SJCRH30 (cell line): ENCODE measurements around the gene MBOAT2. TPM values are rescaled to one million over a fixed set of nuclear protein-coding genes. Genes with fewer than 3 reads are reported as not detected.
A peak's percentile ranks its signal among the peaks of the same experiment; 100 is the strongest.
"Not testable (repeated sequence)": the region's sequence is repeated elsewhere in the genome, so short reads cannot be mapped to it uniquely, and the experiment has no call there.

ENCODE experiments used
- DNase-seq, 2 experiments: peaks; one replicate each; pipeline ENCODE4 v3.0.0-alpha.2; 2015 to 2020
- H3K27ac ChIP-seq: fragments of 250-450 bp; sonication (Bioruptor Pico); 2 replicates; pipeline ENCODE4 v1.5.1; 2020; ENCODE audit warnings: mild to moderate bottlenecking, moderate library complexity
- H3K27me3 ChIP-seq: fragments of 250-450 bp; sonication (Bioruptor Pico); 2 replicates; pipeline ENCODE4 v1.5.1; 2020; ENCODE audit warnings: mild to moderate bottlenecking, moderate library complexity
- H3K36me3 ChIP-seq: fragments of 250-450 bp; sonication (Bioruptor Pico); 2 replicates; pipeline ENCODE4 v1.5.1; 2020; ENCODE audit warnings: mild to moderate bottlenecking, moderate library complexity
- H3K4me1 ChIP-seq: fragments of 250-450 bp; sonication (Bioruptor Pico); 2 replicates; pipeline ENCODE4 v1.5.1; 2020; ENCODE audit warnings: mild to moderate bottlenecking, moderate library complexity
- H3K4me3 ChIP-seq: fragments of 250-450 bp; sonication (Bioruptor Pico); 2 replicates; pipeline ENCODE4 v1.5.1; 2020; ENCODE audit warnings: mild to moderate bottlenecking, moderate library complexity
- H3K9me3 ChIP-seq: fragments of 250-450 bp; sonication (Bioruptor Pico); replicated peaks from 2 replicates; pipeline ENCODE4 v1.5.1; 2020; ENCODE audit warnings: mild to moderate bottlenecking, moderate library complexity
- total RNA-seq: library from RNA; depleted of rRNA; stranded (reverse); fragments of >200 nt; shearing (Covaris generic); gene quantifications from 2 replicates; pipeline ENCODE4 v1.2.3, GENCODE V29; 2014

MBOAT2 gene
- total RNA-seq, 1 experiment from 2014 or later = 36.0 TPM

DNA sequence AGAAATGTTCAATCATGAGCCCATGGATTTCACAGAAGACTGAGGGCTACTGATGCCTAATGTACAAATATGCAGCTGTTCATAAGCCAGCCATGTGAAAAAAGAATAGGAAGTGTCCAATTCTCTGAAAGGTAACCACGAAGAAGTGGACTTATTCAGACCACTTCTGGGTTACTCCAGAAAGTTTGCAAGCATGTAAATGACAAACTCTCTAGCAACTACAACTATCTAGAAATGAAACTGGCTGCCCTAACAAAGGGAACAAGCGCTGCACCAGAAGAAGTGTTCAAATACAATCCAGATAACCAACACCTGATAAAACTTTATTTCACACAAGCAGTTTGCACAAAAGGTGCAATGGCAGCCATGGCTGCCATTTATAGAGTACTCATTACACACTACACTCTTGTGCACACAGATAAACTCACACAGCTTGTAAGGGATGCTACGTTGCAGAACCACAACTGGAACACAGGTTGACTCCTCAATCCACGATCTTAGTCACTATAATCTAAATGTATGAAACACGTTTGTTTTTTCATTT, 13.9 kb downstream of the MBOAT2 start:
- no peak overlapping the region for H3K27ac ChIP-seq
- DNase-seq = peak in 1 of 2 experiments; percentile 44
- no peaks in the 10 kb centered on the region for H3K9me3 ChIP-seq
- H3K4me3 ChIP-seq = no peak overlapping the region
- H3K36me3 ChIP-seq = no peaks in the 10 kb centered on the region
- no peaks in the 10 kb centered on the region for H3K27me3 ChIP-seq
- no peaks in the 10 kb centered on the region; the same call in 1 of the 2 replicates for H3K4me1 ChIP-seq

DNA sequence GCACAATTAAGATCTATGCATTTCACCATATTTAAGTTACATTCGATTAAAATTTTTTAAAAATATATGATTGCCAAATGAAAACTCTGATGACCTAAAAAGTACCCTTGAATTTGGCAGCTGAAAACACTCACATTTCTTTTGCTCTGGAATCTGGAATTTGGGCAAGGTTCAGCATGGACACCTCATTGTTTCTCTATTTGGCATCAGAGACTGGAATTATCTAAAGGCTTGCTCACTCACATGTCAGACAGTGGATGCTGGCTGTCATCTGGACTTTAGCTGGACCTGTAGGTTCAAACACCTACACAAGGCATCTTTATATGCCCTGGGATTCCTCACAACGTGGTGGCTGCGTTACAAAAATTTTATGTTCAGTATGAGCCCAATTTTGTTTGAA, 16.1 kb downstream of the MBOAT2 start:
- H3K27ac ChIP-seq = no peak overlapping the region
- no peaks in the 10 kb centered on the region for H3K9me3 ChIP-seq
- H3K27me3 ChIP-seq = no peaks in the 10 kb centered on the region
- no peak overlapping the region for H3K4me3 ChIP-seq
- no peak for DNase-seq
- H3K36me3 ChIP-seq = no peaks in the 10 kb centered on the region
- no peaks in the 10 kb centered on the region; the same call in 1 of the 2 replicates for H3K4me1 ChIP-seq

DNA sequence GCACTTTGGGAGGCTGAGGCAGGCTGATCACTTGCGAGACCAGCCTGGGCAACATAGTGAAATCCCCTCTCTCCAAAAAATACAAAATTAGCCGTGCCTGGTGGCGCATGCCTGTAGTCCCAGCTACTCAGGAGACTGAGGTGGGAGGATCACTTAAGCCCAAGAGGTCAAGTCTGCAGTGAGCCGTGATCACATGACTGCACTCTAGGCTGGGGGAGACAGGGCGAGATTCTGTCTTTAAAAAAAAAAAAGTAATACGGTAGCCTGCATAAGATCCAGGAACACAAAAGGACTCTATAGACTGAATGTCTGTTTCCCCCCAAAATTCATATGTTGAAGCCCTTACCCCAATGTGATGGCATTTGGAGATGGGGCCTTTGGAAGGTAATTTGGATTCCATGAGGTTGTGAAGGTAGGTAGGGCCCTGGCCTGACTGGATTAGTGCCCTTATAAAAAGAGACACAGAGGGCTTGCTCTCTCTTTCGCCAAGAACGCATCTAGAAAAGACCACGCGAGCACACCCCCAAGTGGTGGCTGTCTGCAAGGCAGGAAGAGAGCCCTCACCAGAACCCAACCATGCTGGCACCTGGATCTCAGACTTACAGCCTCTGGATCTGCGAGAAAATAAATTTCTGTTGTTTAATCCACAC, 17.0 kb downstream of the MBOAT2 start:
- Histone ChIP-seq H3K4me1 (no peaks in the 10 kb centered on the region; the same call in 1 of the 2 replicates), H3K27ac (no peak overlapping the region), H3K4me3 (no peak overlapping the region), H3K9me3 (no peaks in the 10 kb centered on the region), H3K27me3 (no peaks in the 10 kb centered on the region), H3K36me3 (no peaks in the 10 kb centered on the region)
- no peak for DNase-seq

DNA sequence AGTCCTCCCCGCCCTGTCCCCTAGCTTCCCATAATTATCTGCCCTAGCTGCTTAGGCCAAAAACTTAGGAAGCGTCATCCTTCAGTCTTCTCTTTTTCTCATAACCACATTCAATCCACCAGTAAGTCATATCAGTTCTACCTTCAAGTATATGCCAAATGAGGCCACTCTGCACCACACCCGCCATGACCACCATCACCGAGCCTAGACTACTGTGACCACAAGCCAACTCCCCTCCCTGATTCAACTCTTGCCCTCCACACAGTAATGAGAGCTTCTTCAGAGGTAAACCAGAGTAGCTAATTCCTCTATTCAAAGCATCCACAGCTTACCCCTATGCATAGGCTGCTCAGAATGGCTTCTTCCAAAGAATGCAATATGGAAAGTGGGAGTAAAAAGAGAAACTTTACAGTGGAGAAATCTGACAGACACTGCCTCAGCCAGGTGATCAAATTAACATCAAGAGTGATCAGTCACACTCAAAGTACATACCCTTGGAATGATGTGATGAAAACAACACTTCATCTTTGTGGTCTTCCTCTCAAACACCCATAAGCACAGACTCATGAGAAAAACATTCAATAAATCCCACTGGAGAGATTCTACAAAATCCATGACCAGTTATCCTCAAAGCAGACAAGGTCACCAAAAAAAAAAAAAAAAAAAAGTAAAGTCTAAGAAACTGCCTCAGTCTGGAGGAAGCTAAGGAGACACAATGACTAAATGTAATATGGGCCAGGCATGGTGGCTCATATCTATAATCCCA, 17.7 kb downstream of the MBOAT2 start:
- Histone ChIP-seq H3K27ac (peak overlapping the region; percentile 27), H3K4me1 (no peaks in the 10 kb centered on the region; the same call in 1 of the 2 replicates), H3K9me3 (no peaks in the 10 kb centered on the region), H3K27me3 (no peaks in the 10 kb centered on the region), H3K4me3 (no peak overlapping the region), H3K36me3 (no peaks in the 10 kb centered on the region)
- DNase-seq = peak in 1 of 2 experiments; percentile 14

DNA sequence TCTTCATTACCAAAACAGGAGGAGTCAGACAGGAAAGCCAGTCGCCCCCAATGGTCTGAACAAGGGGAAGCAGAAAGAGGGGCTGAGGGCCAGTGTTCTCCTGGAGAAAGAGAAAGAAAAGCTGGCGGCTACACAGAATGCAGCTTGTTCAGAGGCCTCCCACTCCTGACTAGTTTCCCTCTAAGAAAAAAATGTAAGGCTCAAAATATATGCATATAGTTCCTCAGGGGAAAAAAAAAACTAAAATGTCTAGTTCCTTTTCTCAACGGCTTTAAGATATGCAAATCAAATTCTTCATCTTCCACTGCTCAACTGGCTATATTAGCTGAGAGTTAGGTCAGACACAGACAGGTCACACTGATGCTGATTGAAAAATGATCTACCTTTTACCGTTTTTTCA, 18.6 kb downstream of the MBOAT2 start:
- no peaks in the 10 kb centered on the region for H3K36me3 ChIP-seq
- no peaks in the 10 kb centered on the region for H3K27me3 ChIP-seq
- no peak for DNase-seq
- H3K27ac ChIP-seq = no peak overlapping the region
- no peak overlapping the region for H3K4me3 ChIP-seq
- H3K9me3 ChIP-seq = no peaks in the 10 kb centered on the region
- no peaks in the 10 kb centered on the region; the same call in 1 of the 2 replicates for H3K4me1 ChIP-seq

DNA sequence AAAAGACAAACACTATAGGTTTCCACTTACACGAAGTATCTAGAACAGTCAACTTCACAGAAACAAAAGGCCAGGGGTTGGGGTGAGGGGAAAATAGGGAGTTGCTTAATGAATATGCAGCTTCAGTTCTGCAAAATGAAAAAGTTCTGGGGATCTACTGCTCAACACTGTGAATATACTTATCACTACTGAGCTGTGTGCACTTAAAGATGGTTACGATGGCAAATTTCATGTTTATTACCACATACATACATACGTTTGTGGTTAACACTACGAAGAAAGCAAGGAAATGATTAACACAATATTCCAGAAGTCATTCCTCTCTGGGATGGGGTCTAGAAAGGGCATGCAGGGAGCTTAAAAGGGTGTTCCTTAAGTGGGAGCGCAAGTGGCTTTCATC, 19.3 kb downstream of the MBOAT2 start:
- Histone ChIP-seq H3K27ac (no peak overlapping the region), H3K4me3 (no peak overlapping the region), H3K36me3 (no peaks in the 10 kb centered on the region), H3K4me1 (no peaks in the 10 kb centered on the region; the same call in 1 of the 2 replicates), H3K27me3 (no peaks in the 10 kb centered on the region), H3K9me3 (no peaks in the 10 kb centered on the region)
- no peak for DNase-seq

DNA sequence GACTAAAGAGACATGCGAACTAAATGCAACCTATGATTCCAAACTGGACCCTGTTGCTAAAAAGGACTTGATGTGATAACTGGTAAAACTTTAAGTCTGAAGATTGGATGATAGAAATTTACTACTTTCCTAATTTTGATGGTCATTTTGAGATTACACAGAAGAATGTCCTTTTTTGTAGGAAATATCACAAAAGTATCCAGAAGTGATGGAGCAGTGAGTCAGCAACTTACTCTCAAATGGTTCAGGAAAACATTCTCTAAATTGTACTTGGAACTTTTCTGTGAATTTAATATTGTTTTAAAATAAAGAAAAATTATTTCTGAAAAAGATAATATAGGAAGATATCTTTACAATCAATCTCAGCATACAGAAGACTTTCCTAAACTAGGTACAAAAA, 19.9 kb downstream of the MBOAT2 start:
- no peak overlapping the region for H3K27ac ChIP-seq
- no peaks in the 10 kb centered on the region for H3K27me3 ChIP-seq
- no peaks in the 10 kb centered on the region; the same call in 1 of the 2 replicates for H3K4me1 ChIP-seq
- no peaks in the 10 kb centered on the region for H3K9me3 ChIP-seq
- no peak overlapping the region for H3K4me3 ChIP-seq
- DNase-seq = no peak
- no peaks in the 10 kb centered on the region for H3K36me3 ChIP-seq

DNA sequence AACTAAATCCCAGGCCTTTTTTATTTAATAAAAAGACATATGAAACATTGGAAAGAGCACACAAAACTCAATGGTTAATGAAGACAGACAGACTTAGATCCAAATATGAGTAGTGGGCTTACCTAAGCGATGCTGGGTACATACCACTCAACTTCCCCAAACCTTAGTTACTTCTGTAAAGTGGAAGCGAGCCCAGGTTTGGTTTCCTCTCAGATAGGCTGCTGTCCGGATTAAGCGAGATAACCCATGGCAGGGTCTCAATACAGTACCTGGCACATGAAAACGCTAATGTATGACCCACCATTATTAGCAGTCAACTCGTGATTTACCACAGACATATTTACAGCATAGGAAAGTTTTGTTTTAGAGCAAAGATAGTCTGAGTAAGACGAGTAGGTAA, 21.6 kb downstream of the MBOAT2 start:
- Histone ChIP-seq H3K27ac (no peak overlapping the region), H3K4me3 (no peak overlapping the region), H3K27me3 (no peaks in the 10 kb centered on the region), H3K9me3 (no peaks in the 10 kb centered on the region), H3K36me3 (no peaks in the 10 kb centered on the region), H3K4me1 (no peaks in the 10 kb centered on the region)
- DNase-seq = no peak

DNA sequence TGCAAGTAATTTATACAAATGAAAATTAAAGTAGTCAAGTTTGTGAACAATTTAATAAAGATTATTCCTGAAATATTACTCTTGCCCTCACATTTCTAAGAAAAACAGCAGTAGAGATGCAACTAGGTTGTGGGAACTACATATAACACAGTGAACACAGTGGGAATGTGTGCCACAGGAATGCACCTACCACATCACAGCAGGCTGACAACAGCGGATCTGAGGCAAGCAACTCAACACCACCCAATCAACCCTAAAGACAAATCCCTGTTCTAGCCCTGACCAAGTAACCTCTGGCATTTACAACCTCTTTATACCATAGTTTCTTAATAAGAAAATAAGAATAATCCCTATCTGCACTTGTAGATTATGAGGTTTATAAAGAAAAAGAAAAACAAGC, 23.4 kb downstream of the MBOAT2 start:
- Histone ChIP-seq H3K27ac (no peak overlapping the region), H3K4me3 (no peak overlapping the region), H3K4me1 (no peaks in the 10 kb centered on the region), H3K36me3 (no peaks in the 10 kb centered on the region), H3K27me3 (no peaks in the 10 kb centered on the region), H3K9me3 (no peaks in the 10 kb centered on the region)
- DNase-seq = no peak

DNA sequence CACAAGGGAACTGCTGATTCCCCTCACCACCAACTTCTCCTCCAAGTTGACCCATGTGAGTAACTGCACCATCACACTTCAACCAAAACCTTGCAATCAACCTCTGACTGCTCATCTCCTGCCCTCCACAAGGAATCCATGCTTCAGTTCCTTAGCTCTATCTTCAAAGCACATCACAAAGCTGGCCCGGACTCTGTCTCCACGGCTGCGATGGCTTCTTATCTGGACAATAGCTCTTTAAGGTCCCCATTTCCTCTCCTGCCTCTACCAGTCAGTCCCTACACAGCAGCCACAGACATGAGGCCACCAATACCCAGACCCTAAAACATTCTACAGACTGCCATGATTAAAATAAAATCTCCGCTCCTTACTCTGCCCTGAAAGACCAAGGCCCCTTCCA, 25.7 kb downstream of the MBOAT2 start:
- Histone ChIP-seq H3K27me3 (no peaks in the 10 kb centered on the region), H3K4me3 (no peak overlapping the region), H3K4me1 (no peaks in the 10 kb centered on the region), H3K9me3 (no peaks in the 10 kb centered on the region), H3K36me3 (no peaks in the 10 kb centered on the region), H3K27ac (no peak overlapping the region)
- no peak for DNase-seq

DNA sequence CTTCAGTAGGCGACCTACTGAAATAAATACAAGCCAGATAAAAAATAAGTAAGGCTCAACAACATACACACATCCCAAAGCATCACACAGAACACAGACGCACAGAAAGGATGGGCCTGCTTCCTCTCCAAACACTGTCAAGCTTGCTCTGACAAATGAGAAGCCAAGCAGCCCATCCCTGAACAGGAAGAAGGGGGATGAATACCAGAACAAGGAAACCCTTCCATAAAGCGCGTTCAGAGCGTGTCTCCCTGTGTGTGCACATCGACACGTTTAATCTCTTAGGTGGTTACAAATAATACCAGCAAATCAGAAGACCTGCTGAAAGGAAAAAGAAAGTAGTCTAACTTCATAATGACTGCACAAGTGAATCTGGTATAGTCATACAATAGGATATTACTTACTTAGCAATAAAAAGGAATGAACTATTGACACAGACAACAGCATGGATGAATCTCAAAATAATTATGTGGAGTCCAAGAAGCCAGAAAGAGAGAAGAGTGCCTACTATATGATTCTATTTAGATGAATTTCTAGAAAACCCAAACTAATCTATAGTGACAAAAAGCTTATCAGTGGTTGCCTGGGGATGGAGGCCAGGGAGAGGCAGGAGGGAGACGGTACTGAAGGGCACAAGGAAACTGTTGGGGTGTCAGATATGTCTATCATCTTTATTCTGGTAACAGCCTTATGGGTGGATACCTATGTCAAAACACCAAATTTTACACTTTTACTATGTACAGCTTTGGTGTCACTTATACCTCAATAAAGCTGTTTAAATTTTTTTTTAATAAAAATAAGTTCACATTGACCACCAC, 26.8 kb downstream of the MBOAT2 start:
- DNase-seq = no peak
- H3K36me3 ChIP-seq = no peaks in the 10 kb centered on the region
- no peaks in the 10 kb centered on the region for H3K27me3 ChIP-seq
- H3K4me1 ChIP-seq = no peaks in the 10 kb centered on the region
- H3K27ac ChIP-seq = no peak overlapping the region
- no peaks in the 10 kb centered on the region for H3K9me3 ChIP-seq
- H3K4me3 ChIP-seq = no peak overlapping the region

DNA sequence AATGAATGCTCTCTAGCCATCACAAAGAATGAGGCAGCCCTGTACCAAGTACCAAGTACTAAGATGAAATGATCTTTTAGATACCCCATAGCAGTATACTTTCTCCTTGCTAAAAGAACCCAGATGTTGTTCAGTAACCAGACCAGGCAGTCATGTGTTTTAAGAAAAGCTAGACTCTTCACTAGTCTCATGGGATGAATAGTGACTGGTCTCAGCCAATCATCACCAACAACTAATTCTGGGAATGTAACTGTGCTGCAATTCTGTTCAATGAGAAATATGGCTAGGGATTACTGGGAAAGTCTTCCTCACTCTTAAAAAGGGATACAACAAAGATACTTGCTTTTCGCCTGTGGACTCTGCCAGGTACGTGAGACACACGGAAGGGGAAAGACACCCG, 29.5 kb downstream of the MBOAT2 start:
- Histone ChIP-seq H3K9me3 (no peaks in the 10 kb centered on the region), H3K4me1 (no peaks in the 10 kb centered on the region), H3K27ac (no peak overlapping the region), H3K4me3 (no peak overlapping the region), H3K27me3 (no peaks in the 10 kb centered on the region), H3K36me3 (no peaks in the 10 kb centered on the region)
- no peak for DNase-seq

DNA sequence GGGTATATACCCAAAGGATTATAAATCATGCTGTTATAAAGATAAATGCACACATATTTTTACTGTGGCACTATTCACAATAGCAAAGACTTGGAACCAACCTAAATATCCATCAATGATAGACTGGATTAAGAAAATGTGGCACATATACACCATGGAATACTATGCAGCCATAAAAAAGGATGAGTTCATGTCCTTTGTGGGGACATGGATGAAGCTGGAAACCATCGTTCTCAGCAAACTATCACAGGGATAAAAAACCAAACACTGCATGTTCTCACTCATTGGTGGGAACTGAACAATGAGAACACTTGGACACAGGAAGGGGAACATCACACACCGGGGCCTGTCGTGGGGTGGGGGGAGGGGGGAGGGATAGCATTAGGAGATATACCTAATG, 30.5 kb downstream of the MBOAT2 start:
- H3K9me3 ChIP-seq, H3K27ac ChIP-seq, H3K4me1 ChIP-seq, H3K27me3 ChIP-seq, H3K4me3 ChIP-seq, DNase-seq, H3K36me3 ChIP-seq: not testable (repeated sequence)

DNA sequence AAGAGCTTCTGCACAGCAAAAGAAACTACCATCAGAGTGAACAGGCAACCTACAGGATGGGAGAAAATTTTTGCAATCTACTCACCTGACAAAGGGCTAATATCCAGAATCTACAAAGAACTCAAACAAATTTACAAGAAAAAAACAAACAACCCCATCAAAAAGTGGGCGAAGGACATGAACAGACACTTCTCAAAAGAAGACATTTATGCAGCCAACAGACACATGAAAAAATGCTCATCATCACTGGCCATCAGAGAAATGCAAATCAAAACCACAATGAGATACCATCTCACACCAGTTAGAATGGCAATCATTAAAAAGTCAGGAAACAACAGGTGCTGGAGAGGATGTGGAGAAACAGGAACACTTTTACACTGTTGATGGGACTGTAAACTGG, 30.9 kb downstream of the MBOAT2 start:
- H3K4me3 ChIP-seq, H3K9me3 ChIP-seq, H3K27ac ChIP-seq, H3K36me3 ChIP-seq, H3K4me1 ChIP-seq, H3K27me3 ChIP-seq, DNase-seq: not testable (repeated sequence)

DNA sequence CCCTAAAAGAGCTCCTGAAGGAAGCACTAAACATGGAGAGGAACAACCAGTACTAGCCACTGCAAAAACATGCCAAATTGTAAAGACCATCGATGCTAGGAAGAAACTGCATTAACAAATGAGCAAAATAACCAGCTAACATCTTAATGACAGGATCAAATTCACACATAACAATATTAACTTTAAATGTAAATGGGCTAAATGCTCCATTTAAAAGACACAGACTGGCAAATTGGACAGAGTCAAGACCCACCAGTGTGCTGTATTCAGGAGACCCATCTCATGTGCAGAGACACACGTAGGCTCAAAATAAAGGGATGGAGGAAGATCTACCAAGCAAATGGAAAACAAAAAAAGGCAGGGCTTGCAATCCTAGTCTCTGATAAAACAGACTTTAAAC, 34.1 kb downstream of the MBOAT2 start:
- not testable (repeated sequence) for H3K27ac ChIP-seq, H3K27me3 ChIP-seq, H3K9me3 ChIP-seq, H3K4me1 ChIP-seq, DNase-seq, H3K4me3 ChIP-seq, H3K36me3 ChIP-seq
